ENCODE measurements around the gene THRB. TPM values are rescaled to one million over a fixed set of nuclear protein-coding genes. Genes with fewer than 3 reads are reported as not detected.
A peak's percentile ranks its signal among the peaks of the same experiment; 100 is the strongest.

The THRB gene
- total and polyA plus RNA-seq, 11 donors = 4.8 to 28.5 (median 21.0) TPM

GRCh38 chr3:24253336-24253735 is 241.3 kb downstream of the THRB start:
- intact Hi-C loops (cut with DNase I) = loop anchor here in 1 of 10 donors (5.0 kb wide), 1 partner anchor 424 kb away; no protein-coding TSS in a partner anchor
- Histone ChIP-seq H3K9me3 (no peaks in the 10 kb centered on the region), H3K4me1 (peaks cover 0 to 15% (median 7%) of the 10 kb centered on the region in 12 donors), H3K27ac (no peak overlapping the region), H3K27me3 (no peaks in the 10 kb centered on the region), H3K36me3 (no peaks in the 10 kb centered on the region), H3K4me3 (no peak overlapping the region)
- TF ChIP-seq POLR2A (IDR thresholded peaks at IDR 0.05) (no peak), CTCF (IDR thresholded peaks at IDR 0.05) (no peak)
- DNase-seq (no peak), ATAC-seq (peak in 2 of 4 donors; percentile 59 to 82)
- WGBS, 4 donors = 41 to 57% (median 45%) methylated on average over 1 of the region's 1 CpG

- WGBS, 4 donors = 95 to 99% (median 98%) methylated on average over 1 of the region's 1 CpG
- TF ChIP-seq POLR2A (IDR thresholded peaks at IDR 0.05) (no peak), CTCF (IDR thresholded peaks at IDR 0.05) (no peak)
- DNase-seq (no peak), ATAC-seq (no peak)
- Histone ChIP-seq H3K27ac (no peak overlapping the region), H3K27me3 (no peaks in the 10 kb centered on the region), H3K4me3 (no peak overlapping the region), H3K36me3 (no peaks in the 10 kb centered on the region), H3K4me1 (peaks cover 0 to 7% (median 0%) of the 10 kb centered on the region in 12 donors), H3K9me3 (no peaks in the 10 kb centered on the region)
- intact Hi-C loops (cut with DNase I) = no loop called here
Measured at GRCh38 chr3:24249523-24249922, 245.1 kb downstream of the THRB start.

- H3K4me3 ChIP-seq = no peak overlapping the region
- no peak for TF ChIP-seq CTCF (IDR thresholded peaks at IDR 0.05)
- no peak for TF ChIP-seq POLR2A (IDR thresholded peaks at IDR 0.05)
- ATAC-seq (no peak), DNase-seq (no peak)
- no peak overlapping the region for H3K27ac ChIP-seq
- H3K4me1 ChIP-seq = peaks cover 0 to 21% (median 11%) of the 10 kb centered on the region in 12 donors
- H3K9me3 ChIP-seq = no peaks in the 10 kb centered on the region
- 75 to 87% (median 77%) methylated on average over 2 of the region's 2 CpGs for WGBS, 4 donors
- intact Hi-C loops (cut with DNase I) = no loop called here
- H3K27me3 ChIP-seq = no peaks in the 10 kb centered on the region
- no peaks in the 10 kb centered on the region for H3K36me3 ChIP-seq
Measured at GRCh38 chr3:24245056-24245455, 249.6 kb downstream of the THRB start.

GRCh38 chr3:24244491-24244890 is 250.2 kb downstream of the THRB start:
- Histone ChIP-seq H3K36me3 (no peaks in the 10 kb centered on the region), H3K27me3 (no peaks in the 10 kb centered on the region), H3K27ac (no peak overlapping the region), H3K9me3 (no peaks in the 10 kb centered on the region), H3K4me1 (peaks cover 0 to 21% (median 11%) of the 10 kb centered on the region in 12 donors), H3K4me3 (no peak overlapping the region)
- TF ChIP-seq POLR2A (IDR thresholded peaks at IDR 0.05) = no peak
- no peak for TF ChIP-seq CTCF (IDR thresholded peaks at IDR 0.05)
- WGBS, 4 donors = 91 to 100% (median 95%) methylated on average over 1 of the region's 1 CpG
- DNase-seq (no peak), ATAC-seq (no peak)
- intact Hi-C loops (cut with DNase I) = no loop called here

All from heart left ventricle (tissue), 16 donors.